H1 (cell line): ENCODE data around the gene AP2B1. TPM values are rescaled to one million over a fixed set of nuclear protein-coding genes. Genes with fewer than 3 reads are reported as not detected.
A peak's percentile ranks its signal among the peaks of the same experiment; 100 is the strongest.

Source experiments
- CTCF ChIA-PET: fragments of 300-600 bp; sonication (Branson Sonifier 250); formaldehyde crosslinking; loops from one replicate; lab custom pipeline; 2021; ENCODE audit not compliant: partially characterized antibody; lab: Charles Lee
- POLR2A ChIA-PET: fragments of 300-600 bp; sonication (Branson Sonifier 250); formaldehyde crosslinking; loops from one replicate; lab custom pipeline; 2021; ENCODE audit warnings: inconsistent platforms; ENCODE audit not compliant: partially characterized antibody; lab: Charles Lee
- DNase-seq, 2 experiments: peaks; one replicate each; pipeline versions ENCODE4 v3.0.0 to v3.0.0-alpha.2; 2010 to 2022; ENCODE audit warnings: low spot score in 2 of 2, low read depth in 1 of 2, mixed read lengths in 1 of 2
- FAIRE-seq: peaks from 2 replicates; lab custom pipeline; 2011; peaks lifted over from hg19 to GRCh38; lab: Jason Lieb, UNC
- H2AFZ ChIP-seq: 2 replicates; pipeline ENCODE4 v1.8.1; 2012; ENCODE audit warnings: low read length, inconsistent platforms
- H2AK5ac ChIP-seq: 2 replicates; pipeline ENCODE4 v1.6.1; 2013; ENCODE audit warnings: low read depth, low read length
- H2BK120ac ChIP-seq: replicated peaks from 2 replicates; pipeline ENCODE3; 2013; ENCODE audit warnings: low read depth, low read length, inconsistent platforms
- H2BK12ac ChIP-seq: 2 replicates; pipeline ENCODE4 v1.6.1; 2013; ENCODE audit warnings: low read depth, low read length
- H2BK15ac ChIP-seq: 2 replicates; pipeline ENCODE4 v1.6.1; 2013; ENCODE audit warnings: low read length
- H2BK20ac ChIP-seq: 2 replicates; pipeline ENCODE4 v1.6.1; 2013; ENCODE audit warnings: low read length
- H2BK5ac ChIP-seq: 2 replicates; pipeline ENCODE4 v1.6.1; 2013; ENCODE audit warnings: low read depth, low read length
- H3K14ac ChIP-seq: 2 replicates; pipeline ENCODE4 v1.6.1; 2013; ENCODE audit warnings: inconsistent platforms; ENCODE audit not compliant: insufficient read length
- H3K18ac ChIP-seq: 2 replicates; pipeline ENCODE4 v1.6.1; 2013; ENCODE audit warnings: low read length; ENCODE audit errors: extremely low read depth
- H3K23ac ChIP-seq: 2 replicates; pipeline ENCODE4 v1.6.1; 2013; ENCODE audit warnings: inconsistent platforms; ENCODE audit not compliant: insufficient read length
- H3K23me2 ChIP-seq: 2 replicates; pipeline ENCODE4 v1.6.1; 2013; ENCODE audit warnings: low read depth, low read length
- H3K27ac ChIP-seq: 2 replicates; pipeline ENCODE4 v1.6.1; 2011; ENCODE audit warnings: low read depth, low read length, inconsistent platforms
- H3K27me3 ChIP-seq, 4 experiments: replicated peaks in 1 of 4; 1 replicate in 1 of 4; 2 replicates in 3 of 4; pipeline versions ENCODE4 v1.6.1 to v1.8.1; 2011 to 2013; ENCODE audit warnings: low read length in 3 of 4, mild to moderate bottlenecking in 3 of 4, inconsistent platforms in 2 of 4, mixed read lengths in 2 of 4, moderate library complexity in 1 of 4; ENCODE audit not compliant: control insufficient read depth in 3 of 4, insufficient read depth in 3 of 4; ENCODE audit errors: extremely low read depth in 1 of 4
- H3K36me3 ChIP-seq, 4 experiments: 2 replicates each; pipeline versions ENCODE4 v1.6.1 to v1.8.1; 2011 to 2013; ENCODE audit warnings: mild to moderate bottlenecking in 4 of 4, low read length in 3 of 4, moderate library complexity in 2 of 4, control low read depth in 1 of 4, inconsistent platforms in 1 of 4; ENCODE audit not compliant: insufficient read depth in 4 of 4, control insufficient read depth in 2 of 4
- H3K4ac ChIP-seq: replicated peaks from 2 replicates; pipeline ENCODE3; 2013; ENCODE audit warnings: low read length, low read depth, mixed read lengths, inconsistent platforms; ENCODE audit not compliant: insufficient read length
- H3K4me1 ChIP-seq, 4 experiments: replicated peaks in 1 of 4; 1 replicate in 1 of 4; 2 replicates in 3 of 4; pipeline versions ENCODE4 v1.6.1 to v1.8.1; 2011 to 2013; ENCODE audit warnings: low read length in 3 of 4, inconsistent platforms in 2 of 4, mixed read lengths in 1 of 4; ENCODE audit not compliant: insufficient read depth in 4 of 4, control insufficient read depth in 3 of 4
- H3K4me2 ChIP-seq, 2 experiments: 2 replicates each; pipeline versions ENCODE4 v1.6.1 to v1.8.1; 2011 to 2013; ENCODE audit warnings: low read depth in 2 of 2, low read length in 2 of 2, control low read depth in 1 of 2, inconsistent platforms in 1 of 2, mild to moderate bottlenecking in 1 of 2; ENCODE audit not compliant: insufficient read depth in 1 of 2
- H3K4me3 ChIP-seq, 4 experiments: fragments of 200-600, 300-600 bp in 1 of 4; sonication (generic), shearing (Covaris generic), sonication (Bioruptor Twin) in 1 of 4; 2 replicates each; pipeline versions ENCODE4 v1.5.1 to v1.8.1; 2011 to 2016; ENCODE audit warnings: low read length in 4 of 4, low read depth in 3 of 4, control low read depth in 2 of 4, inconsistent platforms in 2 of 4, mild to moderate bottlenecking in 2 of 4, mixed read lengths in 1 of 4, moderate library complexity in 1 of 4; ENCODE audit not compliant: insufficient read depth in 2 of 4; ENCODE audit errors: extremely low read depth in 1 of 4
- H3K56ac ChIP-seq: replicated peaks from 2 replicates; pipeline ENCODE3; 2013; ENCODE audit warnings: low read depth, mild to moderate bottlenecking, mixed read lengths, low read length, inconsistent platforms; ENCODE audit not compliant: insufficient read length
- H3K79me1 ChIP-seq: 2 replicates; pipeline ENCODE4 v1.6.1; 2013; ENCODE audit warnings: low read depth, low read length, control low read depth
- H3K79me2 ChIP-seq, 2 experiments: 2 replicates each; pipeline versions ENCODE4 v1.6.1 to v1.8.1; 2012 to 2013; ENCODE audit warnings: low read length in 2 of 2, mild to moderate bottlenecking in 2 of 2, inconsistent platforms in 1 of 2; ENCODE audit not compliant: insufficient read depth in 2 of 2, control insufficient read depth in 1 of 2
- H3K9ac ChIP-seq, 4 experiments: replicated peaks in 1 of 4; 1 replicate in 1 of 4; 2 replicates in 3 of 4; pipeline versions ENCODE4 v1.6.1 to v1.8.1; 2011 to 2013; ENCODE audit warnings: low read depth in 3 of 4, low read length in 3 of 4, control low read depth in 2 of 4, mild to moderate bottlenecking in 2 of 4, moderate library complexity in 2 of 4, inconsistent platforms in 1 of 4; ENCODE audit errors: extremely low read depth in 1 of 4
- H3K9me3 ChIP-seq, 2 experiments: 2 replicates each; pipeline versions ENCODE4 v1.6.1 to v1.8.1; 2012 to 2013; ENCODE audit warnings: mild to moderate bottlenecking in 2 of 2, moderate library complexity in 2 of 2, control low read depth in 1 of 2, inconsistent platforms in 1 of 2, low read depth in 1 of 2, low read length in 1 of 2, mixed read lengths in 1 of 2; ENCODE audit not compliant: insufficient read depth in 2 of 2
- H4K20me1 ChIP-seq, 2 experiments: replicated peaks in 1 of 2; 2 replicates each; pipeline versions ENCODE3 to v1.8.1; 2011 to 2013; ENCODE audit warnings: inconsistent platforms in 2 of 2, low read length in 2 of 2, mild to moderate bottlenecking in 1 of 2; ENCODE audit not compliant: insufficient read depth in 2 of 2, control insufficient read depth in 1 of 2
- H4K5ac ChIP-seq: 2 replicates; pipeline ENCODE4 v1.6.1; 2013; ENCODE audit warnings: low read length, low read depth, mixed read lengths, inconsistent platforms; ENCODE audit not compliant: insufficient read length
- H4K8ac ChIP-seq: 2 replicates; pipeline ENCODE4 v1.8.0; 2013; ENCODE audit warnings: mild to moderate bottlenecking, moderate library complexity, low read length, inconsistent platforms; ENCODE audit not compliant: insufficient read depth; ENCODE audit errors: extremely low read depth
- H4K91ac ChIP-seq: replicated peaks from 2 replicates; pipeline ENCODE3; 2013; ENCODE audit warnings: low read length, mixed read lengths, inconsistent platforms; ENCODE audit not compliant: insufficient read length
- BRCA1 ChIP-seq: IDR thresholded peaks from 2 replicates; pipeline ENCODE4 v1.6.1; 2012; ENCODE audit warnings: low read depth, low read length, improper control_type of control experiment
- RBBP5 ChIP-seq: IDR thresholded peaks from 2 replicates; pipeline ENCODE4 v1.7.1; 2012; ENCODE audit warnings: low read depth, mild to moderate bottlenecking, inconsistent platforms, low read length, moderate library complexity, borderline replicate concordance
- TAF1 ChIP-seq: IDR thresholded peaks from 2 replicates; pipeline ENCODE4 v1.6.1; 2011; ENCODE audit warnings: mild to moderate bottlenecking, low read depth, low read length
- YY1 ChIP-seq: IDR thresholded peaks from 2 replicates; pipeline ENCODE4 v1.6.1; 2011; ENCODE audit warnings: low read depth, mild to moderate bottlenecking, low read length
- WGBS, 2 experiments: shearing (Covaris generic) in 1 of 2; methylation state at CpG; one replicate each; pipeline versions ENCODE4 v1.1.6 to v1.1.7; 2013 to 2015; ENCODE audit warnings: low lambda C conversion rate in 2 of 2, mixed read lengths in 2 of 2, inconsistent platforms in 1 of 2, low coverage in 1 of 2, missing lambda C conversion rate in 1 of 2; ENCODE audit not compliant: insufficient replicate concordance in 2 of 2, insufficient coverage in 1 of 2, insufficient read length in 1 of 2; ENCODE audit errors: extremely low coverage in 1 of 2, missing lambda C conversion rate in 1 of 2; 5-methylcytosine and 5-hydroxymethylcytosine counted together
- polyA plus RNA-seq, 7 experiments: library from polyadenylated mRNA; depleted of rRNA in 3 of 7; stranded (reverse) in 5 of 7; unstranded in 2 of 7; fragments of >200 nt in 5 of 7; fragments of 200-250 nt in 2 of 7; gene quantifications; 1 replicate in 5 of 7; 2 replicates in 1 of 7; 4 replicates in 1 of 7; pipeline versions ENCODE4 v1.2.1 to v1.2.3, GENCODE V29; 2011 to 2013; ENCODE audit warnings: missing spikeins in 2 of 7, mixed read lengths in 2 of 7
- total RNA-seq: library from RNA; stranded (reverse); fragmentation: NEBNext Ultra II Directional; extraction: Animal tissue kit (Norgen Biotek cat#: 25700); gene quantifications from 2 replicates; pipeline ENCODE4 v1.2.1, GENCODE V29; 2021
- TF ChIP-seq, protein P1 (sequence below), 3 experiments: IDR thresholded peaks; 1 replicate in 2 of 3; 2 replicates in 1 of 3; pipeline versions ENCODE4 v1.5.1 to v1.6.1; 2011; ENCODE audit warnings: low read length in 3 of 3, mild to moderate bottlenecking in 3 of 3, inconsistent platforms in 2 of 3, low read depth in 1 of 3, moderate library complexity in 1 of 3; ENCODE audit not compliant: insufficient read depth in 1 of 3; ENCODE audit errors: control extremely low read depth in 1 of 3

AP2B1 gene
- total and polyA plus RNA-seq, 2 of the 8 experiments (the other 6 are each of a cell fraction or from before 2014, with no cell fraction given), result 95.5 to 199 TPM

DNA sequence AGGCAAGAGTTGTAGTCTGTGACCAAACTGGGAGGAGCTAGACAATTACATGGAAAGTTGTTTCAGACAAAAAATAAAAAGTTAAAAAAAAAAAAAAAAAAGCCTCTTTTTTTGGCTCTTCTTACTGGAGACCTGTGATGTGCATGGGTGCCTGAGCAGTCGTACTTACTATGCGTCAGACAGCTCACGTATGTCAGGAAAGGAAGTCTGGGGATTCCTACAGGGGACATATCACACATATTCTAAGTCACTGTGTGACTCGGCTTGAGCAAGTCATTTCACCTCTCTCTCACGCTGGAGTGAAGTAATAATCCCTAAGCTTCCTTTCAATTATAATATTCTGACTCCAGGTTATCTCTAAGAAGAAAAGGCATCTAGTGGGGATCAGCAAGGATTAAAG lies 32.5 kb upstream of the AP2B1 start:
- H2BK5ac ChIP-seq, result no peak overlapping the region
- DNase-seq, result no peak
- POLR2A ChIA-PET, result interaction anchor here (0.6 to 0.7 kb wide), 2 partner anchors 39 to 189 kb away, joined by 3 read pairs; no protein-coding TSS in a partner anchor

More for the DNA sequence above, 32.5 kb upstream of the AP2B1 start:
- Histone ChIP-seq H3K23ac (no peak overlapping the region), H3K79me1 (no peaks in the 10 kb centered on the region), H4K91ac (no peak overlapping the region), H3K4me1 (no peaks in the 10 kb centered on the region), H3K18ac (no peak overlapping the region), H2BK120ac (no peak overlapping the region), H2AFZ (no peak overlapping the region), H4K8ac (no peak overlapping the region), H4K20me1 (no peaks in the 10 kb centered on the region), H3K9me3 (no peaks in the 10 kb centered on the region), H3K36me3 (no peaks in the 10 kb centered on the region), H2BK12ac (no peak overlapping the region), H2BK20ac (no peak overlapping the region), H3K4ac (no peak overlapping the region), H3K27me3 (no peaks in the 10 kb centered on the region), H3K79me2 (no peaks in the 10 kb centered on the region), H2BK15ac (no peak overlapping the region), H3K23me2 (no peaks in the 10 kb centered on the region), H3K56ac (no peak overlapping the region), H4K5ac (no peak overlapping the region), H3K4me2 (no peak overlapping the region), H3K14ac (no peak overlapping the region), H3K9ac (no peak overlapping the region), H3K4me3 (no peak overlapping the region), H3K27ac (no peak overlapping the region), H2AK5ac (peak overlapping the region; percentile 93; the same call in 1 of the 2 replicates)
- TF ChIP-seq, protein P1, sequence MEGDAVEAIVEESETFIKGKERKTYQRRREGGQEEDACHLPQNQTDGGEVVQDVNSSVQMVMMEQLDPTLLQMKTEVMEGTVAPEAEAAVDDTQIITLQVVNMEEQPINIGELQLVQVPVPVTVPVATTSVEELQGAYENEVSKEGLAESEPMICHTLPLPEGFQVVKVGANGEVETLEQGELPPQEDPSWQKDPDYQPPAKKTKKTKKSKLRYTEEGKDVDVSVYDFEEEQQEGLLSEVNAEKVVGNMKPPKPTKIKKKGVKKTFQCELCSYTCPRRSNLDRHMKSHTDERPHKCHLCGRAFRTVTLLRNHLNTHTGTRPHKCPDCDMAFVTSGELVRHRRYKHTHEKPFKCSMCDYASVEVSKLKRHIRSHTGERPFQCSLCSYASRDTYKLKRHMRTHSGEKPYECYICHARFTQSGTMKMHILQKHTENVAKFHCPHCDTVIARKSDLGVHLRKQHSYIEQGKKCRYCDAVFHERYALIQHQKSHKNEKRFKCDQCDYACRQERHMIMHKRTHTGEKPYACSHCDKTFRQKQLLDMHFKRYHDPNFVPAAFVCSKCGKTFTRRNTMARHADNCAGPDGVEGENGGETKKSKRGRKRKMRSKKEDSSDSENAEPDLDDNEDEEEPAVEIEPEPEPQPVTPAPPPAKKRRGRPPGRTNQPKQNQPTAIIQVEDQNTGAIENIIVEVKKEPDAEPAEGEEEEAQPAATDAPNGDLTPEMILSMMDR (IDR thresholded peaks at IDR 0.05; ENCODE audit: control extremely low read depth in 1 of 3, insufficient read depth in 1 of 3, low read depth in 1 of 3, low read length in 3 of 3), result no peak
- TF ChIP-seq TAF1 (no peak), BRCA1 (no peak), YY1 (no peak), RBBP5 (no peak)
- CTCF ChIA-PET, result interaction anchor here (0.8 to 1.4 kb wide), 7 partner anchors 17 to 250 kb away, joined by 3 to 6 read pairs (median 3); partner anchors contain the start of gene SLFN12L
- no peak for FAIRE-seq
- 89% methylated on average over 5 of the region's 5 CpGs; no CpG with 5 or more reads in 1 of the 2 experiments for WGBS, 2 experiments
